ENCODE results near the gene CDH9.

- TF ChIP-seq, protein P1, sequence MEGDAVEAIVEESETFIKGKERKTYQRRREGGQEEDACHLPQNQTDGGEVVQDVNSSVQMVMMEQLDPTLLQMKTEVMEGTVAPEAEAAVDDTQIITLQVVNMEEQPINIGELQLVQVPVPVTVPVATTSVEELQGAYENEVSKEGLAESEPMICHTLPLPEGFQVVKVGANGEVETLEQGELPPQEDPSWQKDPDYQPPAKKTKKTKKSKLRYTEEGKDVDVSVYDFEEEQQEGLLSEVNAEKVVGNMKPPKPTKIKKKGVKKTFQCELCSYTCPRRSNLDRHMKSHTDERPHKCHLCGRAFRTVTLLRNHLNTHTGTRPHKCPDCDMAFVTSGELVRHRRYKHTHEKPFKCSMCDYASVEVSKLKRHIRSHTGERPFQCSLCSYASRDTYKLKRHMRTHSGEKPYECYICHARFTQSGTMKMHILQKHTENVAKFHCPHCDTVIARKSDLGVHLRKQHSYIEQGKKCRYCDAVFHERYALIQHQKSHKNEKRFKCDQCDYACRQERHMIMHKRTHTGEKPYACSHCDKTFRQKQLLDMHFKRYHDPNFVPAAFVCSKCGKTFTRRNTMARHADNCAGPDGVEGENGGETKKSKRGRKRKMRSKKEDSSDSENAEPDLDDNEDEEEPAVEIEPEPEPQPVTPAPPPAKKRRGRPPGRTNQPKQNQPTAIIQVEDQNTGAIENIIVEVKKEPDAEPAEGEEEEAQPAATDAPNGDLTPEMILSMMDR (IDR thresholded peaks at IDR 0.05): no peak
- no peak for TF ChIP-seq POLR2A (IDR thresholded peaks at IDR 0.05)
Measured at GRCh38 chr5:27020973-27021372, 17.4 kb downstream of the CDH9 start.

Data from tibial nerve (tissue), 3 donors.